Measurements from ENCODE around the gene HERPUD1. TPM values are rescaled to one million over a fixed set of nuclear protein-coding genes. Genes with fewer than 3 reads are reported as not detected.

Gene HERPUD1
- total RNA-seq, 1 experiment from 2014 or later: 45.2 TPM

GRCh38 chr16:56885446-56886162 is 46.3 kb upstream of the HERPUD1 start:
- no peaks in the 10 kb centered on the region for H3K36me3 ChIP-seq (ENCODE audit: control insufficient read depth, insufficient read depth, low read length)
- POLR2A ChIA-PET: no interaction called here

GRCh38 chr16:56886296-56886695 is 45.6 kb upstream of the HERPUD1 start:
- ATAC-seq: no peak

More at GRCh38 chr16:56885446-56886162, 46.3 kb upstream of the HERPUD1 start:
- in situ Hi-C loops (cut with HindIII; ENCODE audit: low pct_unique_long_range_greater_than_20kb, low sequenced_read_pairs) (no loop called here), intact Hi-C loops (cut with micrococcal nuclease; ENCODE audit: unreplicated experiment) (no loop called here)
- Histone ChIP-seq H3K4me3 (ENCODE audit: low read depth in 2 of 2, low read length in 2 of 2) (no peak overlapping the region), H3K9me3 (ENCODE audit: control insufficient read depth, insufficient read depth, low read depth, low read length) (no peaks in the 10 kb centered on the region), H3K27ac (ENCODE audit: low read length) (no peak overlapping the region), H3K27me3 (ENCODE audit: control insufficient read depth, insufficient read depth, low read length) (no peaks in the 10 kb centered on the region), H3K4me1 (ENCODE audit: control insufficient read depth, insufficient read depth, low read length) (no peaks in the 10 kb centered on the region)
- no TSS peak for BruUV-seq (replicated peaks)
- no peak for ATAC-seq
- CTCF ChIA-PET: no interaction called here
- TF ChIP-seq CTCF (IDR thresholded peaks at IDR 0.05): no peak
- TF ChIP-seq SIN3A (IDR thresholded peaks at IDR 0.05; ENCODE audit: borderline replicate concordance, insufficient read depth, low read depth, low read length): no peak
- TF ChIP-seq TCF7L2 (IDR thresholded peaks at IDR 0.05; ENCODE audit: low read depth, low read length): no peak
- TF ChIP-seq REST (IDR thresholded peaks at IDR 0.05; ENCODE audit: insufficient read depth in 1 of 2, low read depth in 2 of 2, low read length in 1 of 2): no peak
- TF ChIP-seq POLR2AphosphoS5 (IDR thresholded peaks at IDR 0.05; ENCODE audit: low read depth, low read length): no peak
- DNase-seq (ENCODE audit: low read depth, low spot score): no peak

More at GRCh38 chr16:56886296-56886695, 45.6 kb upstream of the HERPUD1 start:
- no peak for DNase-seq (ENCODE audit: low read depth, low spot score)
- TF ChIP-seq POLR2AphosphoS5 (IDR thresholded peaks at IDR 0.05; ENCODE audit: low read depth, low read length) (no peak), SIN3A (IDR thresholded peaks at IDR 0.05; ENCODE audit: borderline replicate concordance, insufficient read depth, low read depth, low read length) (no peak), REST (IDR thresholded peaks at IDR 0.05; ENCODE audit: insufficient read depth in 1 of 2, low read depth in 2 of 2, low read length in 1 of 2) (no peak), TCF7L2 (IDR thresholded peaks at IDR 0.05; ENCODE audit: low read depth, low read length) (no peak), CTCF (IDR thresholded peaks at IDR 0.05) (no peak)
- BruUV-seq (replicated peaks): no TSS peak
- in situ Hi-C loops (cut with HindIII; ENCODE audit: low pct_unique_long_range_greater_than_20kb, low sequenced_read_pairs) (no loop called here), intact Hi-C loops (cut with micrococcal nuclease; ENCODE audit: unreplicated experiment) (no loop called here)
- Histone ChIP-seq H3K27ac (ENCODE audit: low read length) (no peak overlapping the region), H3K27me3 (ENCODE audit: control insufficient read depth, insufficient read depth, low read length) (no peaks in the 10 kb centered on the region), H3K36me3 (ENCODE audit: control insufficient read depth, insufficient read depth, low read length) (no peaks in the 10 kb centered on the region), H3K4me1 (ENCODE audit: control insufficient read depth, insufficient read depth, low read length) (no peaks in the 10 kb centered on the region), H3K9me3 (ENCODE audit: control insufficient read depth, insufficient read depth, low read depth, low read length) (no peaks in the 10 kb centered on the region), H3K4me3 (ENCODE audit: low read depth in 2 of 2, low read length in 2 of 2) (no peak overlapping the region)
- POLR2A ChIA-PET: no interaction called here
- CTCF ChIA-PET: no interaction called here
